Glomerular visceral epithelial cell (primary cell): Measurements from ENCODE around the gene CREB3L2.
"Not testable (repeated sequence)": the region's sequence is repeated elsewhere in the genome, so short reads cannot be mapped to it uniquely, and the experiment has no call there.

Source experiments
- DNase-seq: peaks from one replicate; pipeline ENCODE4 v3.0.0-alpha.2; 2016; ENCODE audit errors: extremely low spot score

CREB3L2 gene

DNA sequence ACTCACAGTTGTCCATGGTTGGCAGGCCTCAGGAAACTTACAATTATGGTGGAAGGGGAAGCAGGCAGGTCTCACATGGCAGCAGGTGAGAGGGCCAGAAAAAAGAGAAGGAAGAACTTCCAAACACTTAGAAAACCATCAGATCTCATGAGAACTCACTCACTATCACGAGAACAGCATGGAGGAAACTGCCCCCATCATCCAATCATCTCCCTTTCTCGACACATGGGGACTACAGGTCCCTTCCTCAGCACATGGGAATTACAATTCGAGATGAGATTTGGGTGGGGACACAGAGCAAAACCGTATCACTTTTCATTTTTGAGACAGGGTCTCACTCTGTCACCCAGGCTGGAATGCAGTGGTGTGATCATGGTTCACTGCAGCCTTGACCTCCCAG lies 12.3 kb upstream of the CREB3L2 start:
- not testable (repeated sequence) for DNase-seq

DNA sequence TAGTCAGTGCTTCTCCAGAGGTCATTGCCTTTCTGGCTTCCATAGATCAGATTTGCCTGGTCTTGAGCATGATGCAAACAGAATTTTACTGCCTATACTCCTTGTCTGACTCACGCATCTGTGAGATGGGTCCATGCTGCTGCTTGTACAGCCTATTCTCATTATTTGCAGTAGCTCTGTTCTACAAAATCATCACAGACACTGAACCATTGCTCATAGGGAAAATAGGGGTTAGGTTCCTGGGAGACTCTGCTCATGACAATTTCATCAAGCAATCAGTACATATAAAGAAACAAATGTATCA lies 7.4 kb upstream of the CREB3L2 start:
- DNase-seq, result no peak

DNA sequence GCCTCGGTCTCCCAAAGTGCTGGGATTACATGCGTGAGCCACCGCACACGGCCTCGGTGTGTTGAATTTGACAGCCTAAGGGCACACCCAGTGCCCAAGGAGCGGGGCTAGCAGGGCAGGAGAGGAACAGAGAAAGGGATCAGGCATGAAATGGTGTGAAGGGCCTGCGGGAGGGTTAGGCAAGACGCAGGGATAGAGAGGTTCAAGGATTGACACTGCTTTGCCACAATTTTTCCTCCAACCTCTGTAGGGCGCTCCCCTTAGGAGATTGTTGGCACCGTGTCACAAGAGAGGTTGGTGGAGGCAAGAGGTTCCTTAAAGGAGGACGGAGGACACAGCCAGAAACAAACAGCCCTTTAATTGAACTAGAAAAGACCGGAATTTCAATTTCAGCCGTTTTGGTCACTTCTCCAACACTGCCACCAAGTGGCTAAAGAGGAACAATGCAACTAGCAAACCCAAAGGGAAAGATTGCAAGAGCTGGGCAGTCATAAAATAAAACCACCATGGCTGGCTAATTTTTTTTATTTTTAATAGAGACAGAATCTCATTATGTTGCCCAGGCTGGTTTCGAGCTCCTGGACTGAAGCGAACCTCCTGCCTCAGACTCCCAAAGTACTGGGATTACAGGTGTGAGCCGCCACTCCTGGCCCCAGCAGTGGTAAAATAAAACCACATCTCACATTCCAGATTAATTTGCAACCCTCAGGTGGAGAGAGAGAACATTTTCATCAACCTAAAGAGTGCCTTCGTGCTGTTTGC lies 6.9 kb upstream of the CREB3L2 start:
- peak; percentile 62 for DNase-seq

DNA sequence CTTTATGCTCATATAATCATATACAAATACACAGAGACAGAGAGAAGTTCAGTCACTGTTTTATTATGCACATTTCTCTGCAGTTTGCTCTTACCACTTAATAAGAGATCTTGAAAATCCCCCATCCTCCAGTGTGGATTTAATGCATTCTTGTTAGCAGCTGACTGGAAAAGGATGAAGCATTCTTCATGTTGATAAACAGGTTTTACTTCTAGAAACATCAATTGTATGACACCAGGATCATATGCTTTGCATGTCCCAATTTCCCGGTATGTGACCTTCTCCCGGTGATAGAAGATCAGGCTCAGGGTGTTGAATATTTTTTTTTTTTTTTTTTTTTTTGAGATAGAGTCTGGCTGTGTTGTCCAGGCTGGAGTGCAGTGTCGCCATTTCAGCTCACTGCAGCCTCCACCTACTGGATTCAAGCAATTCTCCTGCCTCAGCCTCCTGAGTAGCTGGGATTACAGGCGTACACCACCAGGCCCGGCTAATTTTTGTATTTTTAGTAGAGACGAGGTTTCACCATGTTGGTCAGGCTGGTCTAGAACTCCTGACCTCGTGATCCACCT lies 6.2 kb upstream of the CREB3L2 start:
- DNase-seq, result no peak

DNA sequence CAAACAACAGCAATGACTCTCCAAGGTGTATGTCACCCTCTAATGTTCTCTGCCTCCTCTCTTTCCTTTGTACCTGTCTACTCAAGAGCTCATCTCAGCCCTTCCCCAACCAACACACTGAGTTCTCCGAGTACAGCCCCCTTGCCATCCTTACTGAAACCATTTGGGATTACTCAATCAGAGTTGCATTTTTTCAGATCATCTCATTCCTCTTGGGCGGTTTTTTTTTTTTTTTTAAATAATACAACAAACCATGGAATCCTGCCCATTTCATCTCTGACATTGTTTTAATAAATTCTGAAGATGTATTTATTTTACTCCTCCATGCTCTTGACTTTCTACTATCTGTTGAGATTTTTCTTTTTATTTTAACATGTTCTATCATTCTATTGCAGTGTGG lies 4.2 kb upstream of the CREB3L2 start:
- DNase-seq, result no peak

DNA sequence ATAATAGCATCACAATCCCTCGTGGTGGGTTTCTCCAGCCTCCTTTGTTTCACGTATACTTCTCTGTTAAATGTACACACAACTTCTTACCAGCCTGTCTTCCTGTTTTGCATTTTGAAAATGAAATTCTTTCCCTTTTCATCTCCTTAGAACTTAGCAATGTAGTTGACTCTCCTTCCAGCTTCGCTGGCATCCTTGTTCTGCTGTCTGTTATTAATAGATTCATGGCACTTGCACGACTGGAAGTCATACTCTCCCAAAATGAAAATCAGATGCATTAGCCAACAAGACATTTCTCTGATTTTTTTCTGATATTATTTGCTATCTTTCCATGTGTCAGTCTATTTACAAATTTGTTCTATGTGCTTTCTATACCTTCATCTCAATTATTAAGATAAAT lies 3.0 kb upstream of the CREB3L2 start:
- no peak for DNase-seq

DNA sequence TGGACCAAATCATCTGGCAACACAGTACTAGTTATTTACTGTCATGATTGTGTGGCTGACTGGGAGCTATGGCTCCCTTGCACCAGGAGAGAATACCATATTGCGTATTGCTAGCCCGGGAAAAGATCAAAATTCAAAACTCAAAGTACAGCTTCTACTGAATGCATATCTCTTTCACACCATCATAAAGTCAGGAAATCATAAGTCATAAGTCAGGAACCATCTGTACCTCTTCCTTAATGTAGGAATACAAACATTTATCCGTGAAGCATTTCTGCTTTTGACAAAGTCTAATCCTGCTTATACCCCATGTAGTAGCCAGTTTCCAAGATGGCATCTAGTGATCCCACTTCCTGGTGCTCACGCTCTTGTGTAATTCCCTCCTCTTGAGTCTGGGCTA lies 2.2 kb upstream of the CREB3L2 start:
- DNase-seq, result no peak

DNA sequence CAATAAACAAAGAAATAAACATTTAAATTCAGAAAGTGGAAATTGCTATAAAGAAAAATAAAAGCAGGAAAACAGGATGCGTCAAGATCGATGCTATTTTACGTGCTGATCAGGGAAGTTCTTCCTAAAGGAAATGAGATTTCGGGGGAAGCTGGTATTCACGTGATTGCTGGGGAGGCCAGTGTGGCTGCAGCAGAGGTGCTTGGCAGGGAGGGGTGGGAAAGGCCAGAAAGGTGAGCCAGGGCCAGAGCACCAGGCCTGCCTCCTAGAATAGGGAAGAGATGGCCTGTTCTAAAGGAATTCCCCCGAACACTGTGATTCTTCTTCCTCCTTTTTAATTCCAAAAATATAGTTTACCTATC lies 923 bp upstream of the CREB3L2 start:
- no peak for DNase-seq

DNA sequence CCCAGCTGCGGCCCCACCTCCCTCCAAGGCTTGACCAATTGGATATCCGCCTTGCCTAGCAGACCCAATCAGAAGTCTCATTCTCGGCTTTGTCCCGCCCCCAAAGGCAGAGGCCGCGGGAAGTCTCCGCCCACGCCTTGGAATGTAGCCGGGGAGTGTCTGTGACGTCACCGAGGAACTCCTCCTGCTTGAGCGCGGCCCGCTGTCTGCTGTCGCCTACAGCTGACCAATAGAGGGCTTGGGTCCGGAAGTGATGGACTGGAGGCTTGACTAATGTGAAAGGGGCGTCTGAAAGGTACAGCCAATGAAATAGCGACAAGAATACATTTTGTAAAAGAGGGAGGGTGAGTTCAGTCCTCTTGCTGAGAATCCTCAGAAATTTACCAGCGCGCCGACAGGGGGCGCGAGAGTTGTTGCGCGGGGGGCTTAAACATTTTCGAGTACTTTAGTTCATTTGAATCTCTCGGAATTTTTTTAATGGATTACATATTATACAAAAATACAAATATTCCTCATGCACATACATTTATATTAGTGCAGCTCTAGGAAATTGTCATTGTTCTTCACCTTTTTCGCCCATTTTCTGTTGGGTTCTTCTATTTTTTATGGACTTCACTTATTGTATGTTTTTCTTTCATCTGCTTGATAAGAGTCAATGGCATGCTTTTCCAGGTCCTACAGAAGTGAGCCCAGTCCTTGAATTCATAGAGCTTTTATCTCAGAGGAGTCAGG lies 376 bp upstream of the CREB3L2 start:
- DNase-seq, result peak; percentile 100

DNA sequence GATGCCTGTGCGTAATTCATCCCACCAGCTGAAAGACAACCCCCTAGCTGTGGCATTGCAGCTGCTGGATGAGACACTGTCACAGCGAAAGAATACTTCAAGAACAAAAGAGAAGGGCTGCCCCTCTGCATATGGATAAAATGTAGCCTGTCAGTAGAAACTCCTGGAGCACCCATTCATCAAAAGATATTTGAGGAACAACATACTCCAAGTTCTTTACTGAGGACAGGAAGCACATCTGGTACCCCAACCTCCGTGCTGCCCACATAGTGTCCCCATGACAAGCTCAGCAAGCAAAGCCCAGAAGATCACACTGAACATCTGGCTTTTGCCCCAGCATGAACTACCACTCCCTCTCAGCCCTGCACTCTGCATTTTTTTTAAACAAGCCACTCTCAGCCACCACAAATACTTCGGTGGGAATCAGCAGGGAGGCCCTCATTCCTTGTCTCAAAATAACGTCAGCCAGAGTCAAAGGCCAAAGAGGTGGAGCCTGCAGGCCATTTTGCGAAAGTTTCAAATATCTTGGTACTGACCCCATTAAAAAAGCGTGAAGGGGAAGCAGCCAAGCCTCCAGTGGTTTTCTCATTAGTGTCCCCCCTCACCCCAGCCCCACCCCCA lies 1.7 kb downstream of the CREB3L2 start:
- peak; percentile 64 for DNase-seq

DNA sequence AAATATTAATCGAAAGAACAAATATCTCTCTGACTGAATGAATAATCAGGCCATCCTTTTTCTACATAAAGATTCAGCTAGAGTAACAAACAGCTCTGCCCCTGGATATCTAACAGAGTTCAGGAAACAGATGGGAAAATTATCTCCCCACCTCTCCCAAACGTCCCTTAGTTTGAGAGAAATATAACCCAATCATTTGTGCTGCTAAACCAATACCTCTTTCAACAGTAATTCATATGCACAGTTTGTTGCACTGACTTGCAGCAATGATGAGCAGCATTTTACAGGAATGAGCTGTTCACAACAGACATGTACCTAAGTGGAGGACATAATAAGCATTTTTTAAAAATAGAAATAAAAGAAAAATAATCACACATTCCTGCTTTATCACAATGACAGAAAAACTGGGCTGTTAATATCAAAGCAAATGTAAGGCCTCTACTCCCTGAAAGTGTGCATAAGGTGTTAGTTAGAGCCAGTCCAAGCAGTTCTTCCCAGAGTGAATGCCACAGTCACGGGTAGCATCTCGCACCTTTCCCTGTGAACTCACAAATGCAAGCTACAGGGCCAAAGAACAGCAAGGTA lies 2.3 kb downstream of the CREB3L2 start:
- no peak for DNase-seq

DNA sequence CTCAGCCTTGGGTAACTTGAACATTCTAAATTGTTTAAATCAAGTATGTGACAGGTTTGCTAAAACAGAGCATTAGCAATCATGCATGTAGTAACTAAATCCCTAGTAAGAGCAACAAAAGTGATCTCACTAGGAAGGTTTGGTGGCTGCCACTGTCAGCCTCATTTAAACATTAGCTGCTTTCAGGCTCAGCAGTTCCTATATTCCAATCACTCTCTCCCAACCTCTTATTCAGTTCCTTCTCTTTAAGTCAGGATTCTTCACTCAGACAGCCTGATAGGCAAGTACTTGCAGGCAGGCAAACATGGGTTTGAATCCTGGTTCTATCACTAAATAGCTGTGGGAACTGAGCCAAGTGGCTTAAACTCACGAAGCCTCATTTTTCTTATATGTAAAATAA lies 3.6 kb downstream of the CREB3L2 start:
- DNase-seq, result no peak

DNA sequence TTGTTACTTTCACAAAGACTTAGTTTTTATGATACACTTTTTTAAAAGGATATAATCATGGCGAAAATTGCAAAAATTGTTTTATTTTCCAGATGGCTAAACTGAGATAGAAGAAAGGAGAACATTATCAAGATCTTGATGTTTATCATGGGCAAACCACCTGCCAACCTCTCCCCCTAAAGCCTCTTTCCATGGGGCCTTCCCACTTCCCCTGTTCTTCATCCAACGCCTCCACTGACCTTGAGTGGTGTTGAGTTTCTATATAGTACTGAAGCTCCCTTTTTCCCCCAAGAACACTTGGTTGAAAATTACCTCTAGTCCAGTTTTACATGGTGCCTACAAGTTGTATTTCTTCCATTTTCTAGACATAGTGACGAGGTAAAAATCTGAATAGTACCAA lies 5.0 kb downstream of the CREB3L2 start:
- no peak for DNase-seq

DNA sequence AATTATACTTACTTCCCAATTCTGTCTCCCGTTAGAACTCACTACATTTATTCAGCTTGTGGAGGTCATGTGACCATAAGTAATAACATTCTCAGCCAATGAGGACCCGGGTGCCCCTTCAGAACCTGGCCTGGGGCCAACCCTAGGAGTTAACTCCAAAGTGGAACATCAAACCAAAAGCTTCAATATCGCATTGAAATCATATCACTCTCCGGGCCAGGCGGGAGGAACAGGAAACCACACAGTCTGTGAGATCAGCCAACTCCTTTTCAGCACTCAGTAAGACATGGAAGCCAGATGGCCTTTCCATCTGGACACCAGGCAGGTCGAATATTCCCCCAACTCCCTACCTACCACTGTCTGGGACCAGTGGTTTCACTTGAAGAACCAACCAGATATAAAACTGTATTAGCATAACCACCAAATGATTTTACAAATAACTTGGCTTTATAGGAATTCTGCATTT lies 5.5 kb downstream of the CREB3L2 start:
- peak; percentile 70 for DNase-seq

DNA sequence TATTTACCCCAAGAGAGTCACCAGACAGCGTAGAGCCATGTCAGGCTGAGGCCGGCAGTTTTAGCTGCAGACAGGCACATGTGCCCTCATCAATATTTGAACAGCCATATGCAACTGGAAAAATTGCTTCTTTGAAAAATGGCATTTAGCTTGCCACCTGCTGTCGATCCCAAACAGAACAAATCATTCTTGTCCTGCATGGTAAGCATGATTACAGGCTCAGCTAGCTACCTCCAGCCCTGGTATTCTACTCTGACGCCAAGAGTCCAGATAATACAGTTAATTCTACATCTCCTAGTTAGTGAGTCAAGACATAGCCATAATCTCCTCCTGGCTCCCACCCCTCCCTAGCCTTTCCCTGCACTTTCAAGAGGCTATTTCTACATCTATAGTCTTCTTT lies 7.7 kb downstream of the CREB3L2 start:
- peak; percentile 60 for DNase-seq

DNA sequence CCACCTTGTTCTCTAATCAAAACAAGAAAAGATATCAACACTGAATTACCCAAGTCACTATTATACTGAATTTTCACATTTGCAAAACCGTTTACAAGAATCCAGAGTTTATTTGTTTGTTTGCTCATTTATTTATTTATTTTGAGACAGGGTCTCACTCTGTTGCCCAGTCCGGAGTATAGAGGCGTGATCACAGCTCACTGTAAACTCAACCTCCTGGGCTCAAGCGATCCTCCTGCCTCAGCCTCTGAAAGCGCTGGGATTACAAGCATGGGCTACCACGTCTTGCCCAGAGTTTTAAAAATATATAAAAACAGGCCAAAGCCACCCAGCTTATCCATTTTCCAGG lies 8.5 kb downstream of the CREB3L2 start:
- DNase-seq, result no peak

DNA sequence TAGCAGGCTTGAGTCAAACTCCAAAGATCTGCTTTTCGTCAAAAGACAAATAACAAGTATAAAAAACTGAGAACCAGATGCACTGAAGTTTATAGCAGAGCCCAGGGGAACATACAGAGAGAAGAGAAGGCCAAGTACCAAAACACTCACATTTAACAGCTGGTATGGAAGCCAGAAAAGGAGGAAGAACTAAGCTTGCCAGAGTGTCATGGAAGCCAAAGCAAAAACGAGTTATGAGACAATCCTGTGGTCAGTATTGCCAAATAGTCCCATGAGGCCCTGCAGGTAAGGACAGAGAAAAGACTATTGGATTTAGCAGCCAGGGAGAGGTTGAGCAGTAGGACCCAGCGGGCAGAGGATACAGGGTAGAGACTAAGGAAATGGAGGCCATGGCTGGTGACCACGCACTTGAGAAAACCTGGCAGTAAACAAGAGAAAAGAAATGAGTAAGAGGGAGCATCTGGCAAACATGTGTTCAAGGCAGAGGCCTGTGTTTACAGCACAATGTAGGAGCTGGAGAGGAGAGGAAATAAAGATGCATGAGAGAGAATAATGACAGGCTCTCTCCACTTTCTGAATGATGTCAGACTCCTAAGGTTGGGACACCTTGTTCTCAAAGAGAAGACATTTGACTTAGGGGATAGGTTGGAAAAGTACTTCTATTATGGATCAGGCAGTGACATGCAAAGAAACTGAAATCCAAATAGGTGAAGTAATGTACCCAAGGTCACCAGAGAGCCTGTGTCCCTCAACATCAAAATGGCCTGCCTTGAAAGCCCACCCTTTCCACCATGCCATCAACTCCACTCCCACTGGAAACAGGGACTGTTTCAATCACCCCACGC lies 9.1 kb downstream of the CREB3L2 start:
- peak; percentile 47 for DNase-seq

DNA sequence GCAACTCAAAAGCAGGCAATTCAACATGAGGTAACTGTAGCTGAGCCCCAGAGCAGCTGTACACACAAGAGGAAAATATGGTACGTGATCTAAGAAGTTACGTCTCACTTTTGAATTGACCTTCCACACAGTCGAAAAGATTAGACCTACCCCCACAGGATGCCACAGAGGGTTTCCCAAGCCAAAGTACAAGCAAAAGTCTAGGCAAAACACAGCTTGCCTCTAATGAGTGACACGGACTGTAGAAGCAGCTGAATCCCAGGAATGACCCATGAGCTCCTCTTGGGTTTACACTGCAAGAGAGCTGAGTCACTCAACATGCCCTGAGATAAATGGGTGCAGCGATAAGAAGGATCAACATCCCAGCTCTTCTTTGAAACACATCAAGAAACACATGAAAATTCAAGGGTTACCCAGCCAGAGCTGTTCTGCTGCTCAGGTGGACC lies 9.8 kb downstream of the CREB3L2 start:
- DNase-seq, result no peak

DNA sequence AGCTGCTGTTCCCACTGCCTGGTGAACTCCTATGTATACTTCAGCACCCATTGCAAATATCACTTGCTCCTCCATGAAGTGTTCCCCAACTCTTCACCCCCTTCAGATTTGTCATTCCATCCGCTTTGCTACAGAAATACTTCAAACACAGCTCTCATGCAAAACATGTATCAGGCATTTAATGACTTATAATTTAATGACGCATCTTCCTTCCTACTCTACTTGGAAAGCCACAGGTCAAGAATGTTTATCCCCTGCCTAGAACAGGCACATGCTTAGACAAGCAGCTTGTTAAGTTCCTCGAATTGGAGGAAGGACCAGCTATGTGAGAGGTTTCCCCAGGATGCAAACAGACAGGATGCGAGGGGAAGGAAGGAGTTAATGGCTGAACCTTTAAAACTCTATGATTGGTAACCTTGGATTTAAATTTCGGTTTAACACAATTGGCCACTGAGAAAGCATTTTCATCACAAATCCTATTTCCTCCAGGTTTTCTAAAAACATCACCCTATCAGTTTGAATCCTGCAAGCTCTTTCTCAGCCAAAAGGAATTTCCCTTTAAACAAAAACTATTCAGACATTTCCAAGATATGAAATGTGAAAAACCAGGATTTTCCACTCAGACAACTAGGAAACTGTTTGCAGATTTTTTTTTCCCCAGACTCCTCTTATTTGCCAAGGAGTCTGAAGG lies 11.5 kb downstream of the CREB3L2 start:
- peak; percentile 83 for DNase-seq

DNA sequence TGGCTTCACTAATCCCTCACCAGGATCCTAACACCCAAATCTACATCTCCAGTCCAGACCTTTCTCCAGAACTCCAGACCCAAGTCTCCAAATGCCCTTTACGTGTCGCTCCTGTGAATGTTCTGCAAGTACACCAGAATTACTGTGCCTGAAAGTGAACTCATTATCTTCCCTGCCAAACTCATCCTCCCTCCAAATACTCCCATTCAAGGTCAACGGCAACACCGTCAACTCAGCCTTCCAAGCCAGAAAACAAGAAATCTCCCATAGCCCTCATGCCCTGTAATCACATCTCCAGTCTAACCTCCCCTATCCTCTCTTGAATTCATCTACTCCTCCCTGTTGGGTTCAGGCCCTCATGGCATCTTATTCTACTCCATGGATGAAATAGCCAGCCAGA lies 12.3 kb downstream of the CREB3L2 start:
- no peak for DNase-seq

DNA sequence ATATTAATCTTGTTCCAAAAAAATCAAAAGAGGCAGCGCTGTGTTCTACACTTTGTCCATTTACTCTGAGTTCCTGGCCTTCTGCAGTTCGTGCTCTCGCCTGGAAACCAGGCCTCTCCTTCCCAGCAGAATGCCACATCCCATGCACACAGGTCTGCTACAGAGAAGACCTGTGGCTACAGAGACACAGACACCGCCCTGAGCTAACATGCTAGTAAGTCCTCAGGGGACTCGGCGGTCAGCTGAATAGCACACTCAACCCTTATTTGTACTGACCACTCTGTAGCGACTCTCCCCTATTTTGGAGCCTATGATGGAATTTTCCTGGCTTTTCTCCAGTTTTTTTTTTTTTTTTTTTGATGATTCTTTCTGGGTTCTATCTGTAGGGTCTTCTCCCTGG lies 12.8 kb downstream of the CREB3L2 start:
- no peak for DNase-seq
